ENCODE results near the gene WTIP.

Gene WTIP

DNA sequence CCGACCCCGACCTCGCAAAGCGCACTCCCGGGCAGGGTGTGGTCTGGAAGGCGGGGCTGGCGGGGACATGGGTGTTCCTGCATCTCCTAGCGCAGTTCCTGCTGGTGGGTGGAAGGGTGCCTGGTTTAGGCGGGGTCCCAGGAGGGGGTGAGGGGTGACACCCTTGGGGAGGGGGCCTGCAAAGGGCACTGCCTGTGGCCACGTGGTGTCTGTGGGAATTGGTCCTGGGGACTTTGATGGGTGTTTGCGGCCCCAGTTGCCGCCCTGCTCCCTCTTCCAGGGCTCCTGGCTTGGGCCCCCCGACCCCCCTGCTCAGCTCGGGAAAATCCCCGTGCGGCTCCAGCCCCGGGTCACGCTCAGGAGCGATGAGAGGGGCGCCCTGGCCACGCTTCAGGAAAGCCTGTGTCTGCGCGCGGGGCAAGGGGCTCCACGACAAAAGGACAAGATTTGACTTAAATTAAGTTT lies 19.1 kb downstream of the WTIP start:
- ATAC-seq: no peak
- TF ChIP-seq TOX (CRISPR knock-in tag; IDR thresholded peaks at IDR 0.05; ENCODE audit: borderline replicate concordance): no peak
- no peak for TF ChIP-seq BACH2 (CRISPR knock-in tag; IDR thresholded peaks at IDR 0.05; ENCODE audit: borderline replicate concordance)
- no peak for TF ChIP-seq ESRRG (CRISPR knock-in tag; IDR thresholded peaks at IDR 0.05)
- TF ChIP-seq, protein P1, sequence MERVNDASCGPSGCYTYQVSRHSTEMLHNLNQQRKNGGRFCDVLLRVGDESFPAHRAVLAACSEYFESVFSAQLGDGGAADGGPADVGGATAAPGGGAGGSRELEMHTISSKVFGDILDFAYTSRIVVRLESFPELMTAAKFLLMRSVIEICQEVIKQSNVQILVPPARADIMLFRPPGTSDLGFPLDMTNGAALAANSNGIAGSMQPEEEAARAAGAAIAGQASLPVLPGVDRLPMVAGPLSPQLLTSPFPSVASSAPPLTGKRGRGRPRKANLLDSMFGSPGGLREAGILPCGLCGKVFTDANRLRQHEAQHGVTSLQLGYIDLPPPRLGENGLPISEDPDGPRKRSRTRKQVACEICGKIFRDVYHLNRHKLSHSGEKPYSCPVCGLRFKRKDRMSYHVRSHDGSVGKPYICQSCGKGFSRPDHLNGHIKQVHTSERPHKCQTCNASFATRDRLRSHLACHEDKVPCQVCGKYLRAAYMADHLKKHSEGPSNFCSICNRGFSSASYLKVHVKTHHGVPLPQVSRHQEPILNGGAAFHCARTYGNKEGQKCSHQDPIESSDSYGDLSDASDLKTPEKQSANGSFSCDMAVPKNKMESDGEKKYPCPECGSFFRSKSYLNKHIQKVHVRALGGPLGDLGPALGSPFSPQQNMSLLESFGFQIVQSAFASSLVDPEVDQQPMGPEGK (CRISPR knock-in tag; IDR thresholded peaks at IDR 0.05; ENCODE audit: borderline replicate concordance): no peak
- TF ChIP-seq GLIS3 (CRISPR knock-in tag; IDR thresholded peaks at IDR 0.05): no peak
- TF ChIP-seq, protein P2, sequence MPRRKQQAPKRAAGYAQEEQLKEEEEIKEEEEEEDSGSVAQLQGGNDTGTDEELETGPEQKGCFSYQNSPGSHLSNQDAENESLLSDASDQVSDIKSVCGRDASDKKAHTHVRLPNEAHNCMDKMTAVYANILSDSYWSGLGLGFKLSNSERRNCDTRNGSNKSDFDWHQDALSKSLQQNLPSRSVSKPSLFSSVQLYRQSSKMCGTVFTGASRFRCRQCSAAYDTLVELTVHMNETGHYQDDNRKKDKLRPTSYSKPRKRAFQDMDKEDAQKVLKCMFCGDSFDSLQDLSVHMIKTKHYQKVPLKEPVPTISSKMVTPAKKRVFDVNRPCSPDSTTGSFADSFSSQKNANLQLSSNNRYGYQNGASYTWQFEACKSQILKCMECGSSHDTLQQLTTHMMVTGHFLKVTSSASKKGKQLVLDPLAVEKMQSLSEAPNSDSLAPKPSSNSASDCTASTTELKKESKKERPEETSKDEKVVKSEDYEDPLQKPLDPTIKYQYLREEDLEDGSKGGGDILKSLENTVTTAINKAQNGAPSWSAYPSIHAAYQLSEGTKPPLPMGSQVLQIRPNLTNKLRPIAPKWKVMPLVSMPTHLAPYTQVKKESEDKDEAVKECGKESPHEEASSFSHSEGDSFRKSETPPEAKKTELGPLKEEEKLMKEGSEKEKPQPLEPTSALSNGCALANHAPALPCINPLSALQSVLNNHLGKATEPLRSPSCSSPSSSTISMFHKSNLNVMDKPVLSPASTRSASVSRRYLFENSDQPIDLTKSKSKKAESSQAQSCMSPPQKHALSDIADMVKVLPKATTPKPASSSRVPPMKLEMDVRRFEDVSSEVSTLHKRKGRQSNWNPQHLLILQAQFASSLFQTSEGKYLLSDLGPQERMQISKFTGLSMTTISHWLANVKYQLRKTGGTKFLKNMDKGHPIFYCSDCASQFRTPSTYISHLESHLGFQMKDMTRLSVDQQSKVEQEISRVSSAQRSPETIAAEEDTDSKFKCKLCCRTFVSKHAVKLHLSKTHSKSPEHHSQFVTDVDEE (CRISPR knock-in tag; IDR thresholded peaks at IDR 0.05): no peak
- no peak for TF ChIP-seq TCF4 (CRISPR knock-in tag; IDR thresholded peaks at IDR 0.05; ENCODE audit: borderline replicate concordance)
- TF ChIP-seq, protein P3, sequence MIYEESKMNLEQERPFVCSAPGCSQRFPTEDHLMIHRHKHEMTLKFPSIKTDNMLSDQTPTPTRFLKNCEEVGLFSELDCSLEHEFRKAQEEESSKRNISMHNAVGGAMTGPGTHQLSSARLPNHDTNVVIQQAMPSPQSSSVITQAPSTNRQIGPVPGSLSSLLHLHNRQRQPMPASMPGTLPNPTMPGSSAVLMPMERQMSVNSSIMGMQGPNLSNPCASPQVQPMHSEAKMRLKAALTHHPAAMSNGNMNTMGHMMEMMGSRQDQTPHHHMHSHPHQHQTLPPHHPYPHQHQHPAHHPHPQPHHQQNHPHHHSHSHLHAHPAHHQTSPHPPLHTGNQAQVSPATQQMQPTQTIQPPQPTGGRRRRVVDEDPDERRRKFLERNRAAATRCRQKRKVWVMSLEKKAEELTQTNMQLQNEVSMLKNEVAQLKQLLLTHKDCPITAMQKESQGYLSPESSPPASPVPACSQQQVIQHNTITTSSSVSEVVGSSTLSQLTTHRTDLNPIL (CRISPR knock-in tag; IDR thresholded peaks at IDR 0.05; ENCODE audit: low read depth): no peak
- TF ChIP-seq ARNTL (CRISPR knock-in tag; IDR thresholded peaks at IDR 0.05; ENCODE audit: borderline replicate concordance, low read depth): no peak
- TF ChIP-seq, protein P4, sequence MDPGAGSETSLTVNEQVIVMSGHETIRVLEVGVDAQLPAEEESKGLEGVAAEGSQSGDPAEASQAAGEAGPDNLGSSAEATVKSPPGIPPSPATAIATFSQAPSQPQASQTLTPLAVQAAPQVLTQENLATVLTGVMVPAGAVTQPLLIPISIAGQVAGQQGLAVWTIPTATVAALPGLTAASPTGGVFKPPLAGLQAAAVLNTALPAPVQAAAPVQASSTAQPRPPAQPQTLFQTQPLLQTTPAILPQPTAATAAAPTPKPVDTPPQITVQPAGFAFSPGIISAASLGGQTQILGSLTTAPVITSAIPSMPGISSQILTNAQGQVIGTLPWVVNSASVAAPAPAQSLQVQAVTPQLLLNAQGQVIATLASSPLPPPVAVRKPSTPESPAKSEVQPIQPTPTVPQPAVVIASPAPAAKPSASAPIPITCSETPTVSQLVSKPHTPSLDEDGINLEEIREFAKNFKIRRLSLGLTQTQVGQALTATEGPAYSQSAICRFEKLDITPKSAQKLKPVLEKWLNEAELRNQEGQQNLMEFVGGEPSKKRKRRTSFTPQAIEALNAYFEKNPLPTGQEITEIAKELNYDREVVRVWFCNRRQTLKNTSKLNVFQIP (CRISPR knock-in tag; IDR thresholded peaks at IDR 0.05; ENCODE audit: borderline replicate concordance, low read depth): no peak
- TF ChIP-seq ZNF70 (CRISPR knock-in tag; IDR thresholded peaks at IDR 0.05): no peak
- no peak for TF ChIP-seq ZNF8 (CRISPR knock-in tag; IDR thresholded peaks at IDR 0.05)
- no peak for TF ChIP-seq RARB (CRISPR knock-in tag; IDR thresholded peaks at IDR 0.05)
- TF ChIP-seq OSR1 (CRISPR knock-in tag; IDR thresholded peaks at IDR 0.05): no peak
- TF ChIP-seq ZNF565 (CRISPR knock-in tag; conservative IDR thresholded peaks at IDR 0.05; ENCODE audit: low read depth): no peak
- TF ChIP-seq SNAI2 (CRISPR knock-in tag; IDR thresholded peaks at IDR 0.05): no peak
- TF ChIP-seq ZC3H10 (CRISPR knock-in tag; IDR thresholded peaks at IDR 0.05): no peak
- TF ChIP-seq, protein P5, sequence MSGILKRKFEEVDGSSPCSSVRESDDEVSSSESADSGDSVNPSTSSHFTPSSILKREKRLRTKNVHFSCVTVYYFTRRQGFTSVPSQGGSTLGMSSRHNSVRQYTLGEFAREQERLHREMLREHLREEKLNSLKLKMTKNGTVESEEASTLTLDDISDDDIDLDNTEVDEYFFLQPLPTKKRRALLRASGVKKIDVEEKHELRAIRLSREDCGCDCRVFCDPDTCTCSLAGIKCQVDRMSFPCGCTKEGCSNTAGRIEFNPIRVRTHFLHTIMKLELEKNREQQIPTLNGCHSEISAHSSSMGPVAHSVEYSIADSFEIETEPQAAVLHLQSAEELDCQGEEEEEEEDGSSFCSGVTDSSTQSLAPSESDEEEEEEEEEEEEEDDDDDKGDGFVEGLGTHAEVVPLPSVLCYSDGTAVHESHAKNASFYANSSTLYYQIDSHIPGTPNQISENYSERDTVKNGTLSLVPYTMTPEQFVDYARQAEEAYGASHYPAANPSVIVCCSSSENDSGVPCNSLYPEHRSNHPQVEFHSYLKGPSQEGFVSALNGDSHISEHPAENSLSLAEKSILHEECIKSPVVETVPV (CRISPR knock-in tag; IDR thresholded peaks at IDR 0.05): no peak

DNA sequence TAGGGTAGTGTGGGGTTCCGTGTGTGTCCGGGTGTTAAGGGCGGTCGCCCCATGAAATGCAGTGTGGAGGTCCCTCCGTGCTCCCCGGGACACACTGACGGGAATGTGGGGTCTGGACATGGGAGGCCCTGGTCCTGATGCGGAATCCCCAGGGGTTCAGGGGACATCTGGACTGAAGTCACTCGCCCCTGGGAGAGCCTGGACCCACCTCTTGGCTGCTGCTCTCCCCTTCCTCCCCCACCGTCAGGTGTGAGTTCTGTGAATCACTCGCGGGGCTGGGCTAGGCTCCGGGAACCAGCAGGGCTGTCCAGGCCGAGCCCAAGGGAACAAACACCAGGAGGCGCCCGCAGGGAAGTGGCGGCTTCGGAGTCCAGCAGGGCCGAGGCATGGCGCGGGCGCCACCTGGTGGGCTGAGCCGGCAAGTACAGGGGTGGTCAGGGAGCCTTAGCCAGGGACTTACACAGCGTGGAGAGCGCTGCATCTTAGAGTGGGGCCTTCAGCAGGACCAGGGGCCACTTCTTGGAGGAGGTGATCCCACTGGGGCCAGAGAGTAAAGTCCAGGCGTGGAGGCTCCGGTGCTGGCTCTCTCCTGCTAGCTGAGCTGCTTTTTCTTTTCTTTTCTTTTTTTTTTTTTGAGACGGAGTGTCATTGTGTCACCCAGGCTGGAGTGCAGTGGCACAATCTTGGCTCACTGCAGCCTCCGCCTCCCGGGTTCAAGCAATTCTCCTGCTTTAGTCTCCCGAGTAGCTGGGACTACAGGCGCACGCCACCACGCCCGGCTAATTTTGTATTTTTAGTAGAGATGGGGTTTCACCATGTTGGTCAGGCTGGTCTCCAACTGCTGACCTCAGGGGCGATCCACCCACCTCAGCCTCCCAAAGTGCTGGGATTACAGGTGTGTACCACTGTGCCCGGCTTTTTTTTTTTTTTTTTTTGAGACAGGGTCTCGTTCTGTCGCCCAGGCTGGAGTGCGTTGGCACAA lies 20.1 kb downstream of the WTIP start:
- ATAC-seq: peak; percentile 94
- TF ChIP-seq CSDC2 (CRISPR knock-in tag; IDR thresholded peaks at IDR 0.05) (no peak), ZFP3 (CRISPR knock-in tag; IDR thresholded peaks at IDR 0.05) (no peak), GLIS3 (CRISPR knock-in tag; IDR thresholded peaks at IDR 0.05) (no peak), ZNF8 (CRISPR knock-in tag; IDR thresholded peaks at IDR 0.05) (no peak), SNAI2 (CRISPR knock-in tag; IDR thresholded peaks at IDR 0.05) (no peak), OSR1 (CRISPR knock-in tag; IDR thresholded peaks at IDR 0.05) (no peak), PPARA (CRISPR knock-in tag; IDR thresholded peaks at IDR 0.05; ENCODE audit: borderline replicate concordance) (no peak), ZNF70 (CRISPR knock-in tag; IDR thresholded peaks at IDR 0.05) (no peak), TOX (CRISPR knock-in tag; IDR thresholded peaks at IDR 0.05; ENCODE audit: borderline replicate concordance) (no peak), ESRRG (CRISPR knock-in tag; IDR thresholded peaks at IDR 0.05) (no peak), ISL1 (CRISPR knock-in tag; IDR thresholded peaks at IDR 0.05) (no peak)
- TF ChIP-seq, protein P5 (CRISPR knock-in tag; IDR thresholded peaks at IDR 0.05): no peak
- TF ChIP-seq, protein P4 (CRISPR knock-in tag; IDR thresholded peaks at IDR 0.05; ENCODE audit: borderline replicate concordance, low read depth): no peak
- TF ChIP-seq, protein P1 (CRISPR knock-in tag; IDR thresholded peaks at IDR 0.05; ENCODE audit: borderline replicate concordance): no peak

Measured in SK-N-SH treated with all-trans-retinoic acid at 6 μM for 48 hours (cell line).